K562 (cell line): ENCODE data around the gene RPTN. TPM values are rescaled to one million over a fixed set of nuclear protein-coding genes. Genes with fewer than 3 reads are reported as not detected.

Source experiments
- ATAC-seq: fragments of 200-7000 bp; cut with Tn5 transposase; 3 replicates; pipeline ENCODE4 v1.9.1; 2020; ENCODE audit warnings: moderate library complexity
- BruUV-seq: library from RNA; stranded (reverse); fragments of 400-500 nt; replicated peaks from 2 replicates; lab custom pipeline; 2021; lab: Mats Ljungman, UMichigan
- CTCF ChIA-PET: fragments of 300-600 bp; formaldehyde crosslinking; extraction: SDS; loops from one replicate; lab custom pipeline; 2021; ENCODE audit warnings: low intra/inter-chr PET ratio; lab: Yijun Ruan, JAX
- POLR2A ChIA-PET: fragments of 300-600, 350-650 bp; sonication (Branson Sonifier 250); formaldehyde crosslinking; extraction: SDS; loops from one replicate; lab custom pipeline; 2021; ENCODE audit warnings: antibody characterized with exemption, inconsistent platforms; lab: Yijun Ruan, JAX
- DNase-seq, 4 experiments: peaks; one replicate each; pipeline versions ENCODE4 v3.0.0 to v3.0.0-alpha.2; 2011 to 2018; ENCODE audit warnings: low spot score in 3 of 4, mixed read lengths in 3 of 4; ENCODE audit errors: extremely low read depth in 1 of 4
- FAIRE-seq: peaks from 2 replicates; lab custom pipeline; 2011; peaks lifted over from hg19 to GRCh38; lab: Jason Lieb, UNC
- H2AFZ ChIP-seq: 2 replicates; pipeline ENCODE4 v1.6.0; 2011; ENCODE audit warnings: low read depth, low read length, control low read depth, inconsistent platforms
- H3K27ac ChIP-seq: fragments of 200-600 bp; 3 replicates; pipeline ENCODE4 v1.8.0; 2011; ENCODE audit warnings: low read depth, mild to moderate bottlenecking, control low read depth, inconsistent platforms, low read length, moderate library complexity, mixed read lengths; ENCODE audit errors: extremely low read depth
- H3K27me3 ChIP-seq, 2 experiments: fragments of 300-600 bp in 1 of 2; 2 replicates in 1 of 2; 3 replicates in 1 of 2; pipeline versions ENCODE4 v1.6.0 to v1.8.0; 2011; ENCODE audit warnings: inconsistent platforms in 2 of 2, low read length in 2 of 2, mild to moderate bottlenecking in 1 of 2, mixed read lengths in 1 of 2, moderate library complexity in 1 of 2; ENCODE audit not compliant: control insufficient read depth in 2 of 2, insufficient read depth in 2 of 2
- H3K36me3 ChIP-seq: fragments of 300-600 bp; 3 replicates; pipeline ENCODE4 v1.8.0; 2011; ENCODE audit warnings: mild to moderate bottlenecking, low read length, inconsistent platforms; ENCODE audit not compliant: control insufficient read depth, insufficient read depth
- H3K4me1 ChIP-seq, 2 experiments: fragments of 200-600 bp in 1 of 2; replicated peaks in 1 of 2; 2 replicates in 1 of 2; 3 replicates in 1 of 2; pipeline versions ENCODE4 v1.5.1 to v1.8.0; 2011; ENCODE audit warnings: inconsistent platforms in 2 of 2, low read length in 2 of 2, mild to moderate bottlenecking in 1 of 2, mixed read lengths in 1 of 2, moderate library complexity in 1 of 2; ENCODE audit not compliant: control insufficient read depth in 2 of 2, insufficient read depth in 2 of 2
- H3K4me2 ChIP-seq: 2 replicates; pipeline ENCODE4 v1.6.1; 2011; ENCODE audit warnings: low read length, control low read depth, inconsistent platforms, mixed read lengths; ENCODE audit not compliant: insufficient read depth
- H3K4me3 ChIP-seq: fragments of 200-600 bp; sonication (generic), shearing (Covaris generic); 2 replicates; pipeline ENCODE4 v1.5.1; 2016; ENCODE audit warnings: control low read depth, inconsistent platforms
- H3K79me2 ChIP-seq: fragments of 200-600 bp; 3 replicates; pipeline ENCODE4 v1.8.0; 2011; ENCODE audit warnings: low read length, inconsistent platforms; ENCODE audit not compliant: control insufficient read depth, insufficient read depth
- H3K9ac ChIP-seq, 2 experiments: 2 replicates each; pipeline versions ENCODE4 v1.6.0 to v1.6.1; 2011; ENCODE audit warnings: low read depth in 2 of 2, low read length in 2 of 2, control low read depth in 1 of 2, inconsistent platforms in 1 of 2, mild to moderate bottlenecking in 1 of 2, mixed read lengths in 1 of 2; ENCODE audit not compliant: insufficient read depth in 1 of 2
- H3K9me1 ChIP-seq: one replicate; pipeline ENCODE4 v1.6.0; 2011; ENCODE audit warnings: inconsistent platforms, mild to moderate bottlenecking, low read length, moderate library complexity; ENCODE audit not compliant: control insufficient read depth, insufficient read depth
- H3K9me3 ChIP-seq: replicated peaks from 2 replicates; pipeline ENCODE4 v1.5.1; 2011; ENCODE audit warnings: low read depth, low read length, inconsistent platforms; ENCODE audit not compliant: control insufficient read depth, insufficient read depth
- H4K20me1 ChIP-seq: replicated peaks from 2 replicates; pipeline ENCODE4 v1.6.1; 2011; ENCODE audit warnings: low read length, inconsistent platforms, mixed read lengths; ENCODE audit not compliant: control insufficient read depth, insufficient read depth
- EGR1 ChIP-seq: fragments of 450-650 bp; conservative IDR thresholded peaks from 2 replicates; pipeline ENCODE4 v1.6.1; 2017; ENCODE audit warnings: mild to moderate bottlenecking
- FOXJ3 ChIP-seq: sonication (generic); formaldehyde crosslinking; IDR thresholded peaks from 2 replicates; pipeline ENCODE4 v1.4.0; 2020; ENCODE audit warnings: mild to moderate bottlenecking, missing genetic modification reagents
- GMEB1 ChIP-seq: fragments of 250-450 bp; sonication (Bioruptor Pico); IDR thresholded peaks from 2 replicates; pipeline ENCODE4 v1.4.0; 2020; ENCODE audit warnings: mild to moderate bottlenecking
- LARP7 ChIP-seq: fragments of 450-650 bp; IDR thresholded peaks from 2 replicates; pipeline ENCODE4 v1.6.1; 2016
- NBN ChIP-seq: fragments of 450-650 bp; IDR thresholded peaks from 2 replicates; pipeline ENCODE4 v1.6.1; 2016; ENCODE audit warnings: low read depth, mild to moderate bottlenecking
- POLR2G ChIP-seq: fragments of 200-400 bp; formaldehyde crosslinking; IDR thresholded peaks from 2 replicates; pipeline ENCODE4 v1.6.1; 2017; ENCODE audit warnings: low read depth, mild to moderate bottlenecking, antibody characterized with exemption, low read length, moderate library complexity
- TOE1 ChIP-seq, 2 experiments: fragments of 450-650 bp in 1 of 2; sonication (generic) in 1 of 2; formaldehyde crosslinking in 1 of 2; IDR thresholded peaks; 2 replicates each; pipeline versions ENCODE4 v1.7.1 to v1.8.0; 2016 to 2022; ENCODE audit warnings: borderline replicate concordance in 2 of 2, mild to moderate bottlenecking in 2 of 2, antibody characterized with exemption in 1 of 2, inconsistent platforms in 1 of 2, low read depth in 1 of 2, missing genetic modification reagents in 1 of 2, moderate library complexity in 1 of 2
- ZC3H8 ChIP-seq: fragments of 450-650 bp; IDR thresholded peaks from 2 replicates; pipeline ENCODE4 v1.6.1; 2017
- ZNF280A ChIP-seq: fragments of 450-650 bp; IDR thresholded peaks from 2 replicates; pipeline ENCODE4 v1.6.1; 2018; ENCODE audit warnings: mild to moderate bottlenecking, low read depth; ENCODE audit not compliant: partially characterized antibody
- ZNF707 ChIP-seq: fragments of 250-450 bp; sonication (Bioruptor Pico); conservative IDR thresholded peaks from 2 replicates; pipeline ENCODE4 v1.8.0; 2022; ENCODE audit warnings: inconsistent platforms, mild to moderate bottlenecking, moderate library complexity
- WGBS: fragments of 100-300 bp; shearing (Covaris generic); methylation state at CpG from one replicate; pipeline ENCODE4 v1.1.6; 2016; ENCODE audit warnings: low coverage, mixed read lengths; ENCODE audit not compliant: insufficient coverage; ENCODE audit errors: missing lambda C conversion rate; 5-methylcytosine and 5-hydroxymethylcytosine counted together
- in situ Hi-C: fragments of 300-500 bp; cut with MboI; formaldehyde crosslinking; loops from 4 replicates; pipeline ENCODE4 v1.15.0; 2018; ENCODE audit warnings: inconsistent platforms, mixed read lengths
- intact Hi-C: fragments of 100-400 bp; cut with micrococcal nuclease; formaldehyde crosslinking; loops from 2 replicates; pipeline ENCODE4 v1.14.2; 2022
- polyA plus RNA-seq, 8 experiments: library from polyadenylated mRNA; depleted of rRNA in 4 of 8; stranded (reverse) in 5 of 8; unstranded in 3 of 8; fragments of >200 nt; fragmentation: Nextera tagmentation in 2 of 8; fragmentation: Illumina TruSeq in 1 of 8; extraction: Ambion mirVana in 2 of 8; extraction: Trizol in 1 of 8; gene quantifications; 2 replicates each; pipeline versions ENCODE4 v1.2.1 to v1.2.3, GENCODE V29; 2011 to 2014; ENCODE audit warnings: inconsistent platforms in 1 of 8, missing spikeins in 1 of 8
- total RNA-seq, 7 experiments: library from RNA; depleted of rRNA in 6 of 7; stranded (reverse); fragments of >200 nt in 6 of 7; fragmentation: Illumina TruSeq in 2 of 7; extraction: Trizol in 2 of 7; gene quantifications; 2 replicates each; pipeline versions ENCODE4 v1.2.1 to v1.2.3, GENCODE V29; 2011 to 2021; ENCODE audit warnings: low replicate concordance in 1 of 7
- TF ChIP-seq, protein P1 (sequence below): fragments of 450-650 bp; IDR thresholded peaks from 2 replicates; pipeline ENCODE4 v1.6.1; 2016

The RPTN gene
- total and polyA plus RNA-seq, 9 of the 15 experiments (the other 6 are each of a cell fraction or from before 2014, with no cell fraction given), result not detected

DNA sequence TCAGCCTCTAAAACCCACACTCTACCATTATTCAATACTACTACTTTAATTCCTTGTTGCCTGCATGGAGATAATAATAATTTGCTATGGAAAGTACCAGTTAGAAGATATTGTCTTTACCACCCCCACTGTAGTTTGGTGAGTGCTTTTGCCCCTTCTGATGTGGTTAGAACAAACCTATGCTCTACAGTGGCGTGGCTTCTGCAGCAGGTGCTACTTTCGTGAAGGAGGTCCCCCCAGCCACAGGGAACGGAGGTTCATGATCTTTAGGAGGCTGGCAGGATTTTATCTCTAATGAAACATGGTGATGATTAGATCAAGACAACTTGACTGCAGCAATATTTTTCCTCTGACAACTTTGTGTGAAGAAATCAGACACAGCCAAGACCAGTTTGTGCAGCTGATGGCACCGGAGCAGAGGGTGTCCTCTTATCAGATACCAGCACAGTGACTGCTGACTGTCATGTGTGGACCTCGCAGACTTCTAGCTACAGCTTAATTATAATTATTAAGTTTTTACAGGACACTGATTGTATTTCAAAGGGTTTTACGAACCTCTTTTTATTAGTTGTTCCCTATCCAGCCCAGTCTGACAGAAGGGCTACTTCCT is 33.1 kb downstream of the RPTN start:
- Histone ChIP-seq H3K27ac (no peak overlapping the region), H4K20me1 (no peaks in the 10 kb centered on the region), H3K9ac (no peak overlapping the region), H3K79me2 (no peaks in the 10 kb centered on the region), H3K36me3 (no peaks in the 10 kb centered on the region), H3K9me3 (no peaks in the 10 kb centered on the region), H3K4me3 (no peak overlapping the region), H3K4me2 (no peak overlapping the region)
- POLR2A ChIA-PET, result interaction anchor here (1.2 kb wide), 1 partner anchor 21 kb away, joined by 3 read pairs; no protein-coding TSS in a partner anchor
- no TSS peak for BruUV-seq
- DNase-seq (no peak), ATAC-seq (no peak)
- CTCF ChIA-PET, result no interaction called here
- 2% methylated on average over 6 of the region's 6 CpGs for WGBS
- intact Hi-C loops, result no loop called here
- TF ChIP-seq LARP7 (no peak), ZNF280A (no peak)
- TF ChIP-seq, all 486 proteins: peak for 0
- Histone ChIP-seq H3K27me3 (peaks cover 0 to 5% of the 10 kb centered on the region in 2 experiments; a peak in 1 of 5 replicates), H3K4me1 (no peaks in the 10 kb centered on the region), H3K9me1 (no peaks in the 10 kb centered on the region), H2AFZ (no peak overlapping the region)
- no peak for FAIRE-seq
- in situ Hi-C loops, result no loop called here

- Histone ChIP-seq H3K79me2 (no peaks in the 10 kb centered on the region), H3K4me2 (no peak overlapping the region), H3K9me1 (no peaks in the 10 kb centered on the region), H3K4me1 (no peaks in the 10 kb centered on the region), H3K27me3 (no peaks in the 10 kb centered on the region; a peak in 1 of 5 replicates), H3K4me3 (no peak overlapping the region), H2AFZ (no peak overlapping the region), H3K36me3 (no peaks in the 10 kb centered on the region), H3K9ac (no peak overlapping the region), H4K20me1 (no peaks in the 10 kb centered on the region), H3K27ac (no peak overlapping the region), H3K9me3 (no peaks in the 10 kb centered on the region)
- DNase-seq (no peak), ATAC-seq (no peak), FAIRE-seq (no peak)
- in situ Hi-C loops, result no loop called here
- CTCF ChIA-PET, result no interaction called here
- intact Hi-C loops, result no loop called here
- 0% methylated on average over 1 of the region's 1 CpG for WGBS
- POLR2A ChIA-PET, result interaction anchor here (0.7 to 1.2 kb wide), 3 partner anchors 9 to 773 kb away, joined by 3 to 5 read pairs (median 3); no protein-coding TSS in a partner anchor
- no TSS peak for BruUV-seq
- TF ChIP-seq POLR2G (no peak), NBN (no peak), TOE1 (IDR thresholded peaks at IDR 0.05; ENCODE audit: borderline replicate concordance) (no peak), TOE1 (CRISPR knock-in tag; IDR thresholded peaks at IDR 0.05; ENCODE audit: borderline replicate concordance, low read depth) (no peak), ZNF707 (CRISPR knock-in tag) (no peak), EGR1 (no peak), GMEB1 (CRISPR knock-in tag) (no peak), FOXJ3 (CRISPR knock-in tag) (no peak), ZC3H8 (no peak)
- TF ChIP-seq, protein P1, sequence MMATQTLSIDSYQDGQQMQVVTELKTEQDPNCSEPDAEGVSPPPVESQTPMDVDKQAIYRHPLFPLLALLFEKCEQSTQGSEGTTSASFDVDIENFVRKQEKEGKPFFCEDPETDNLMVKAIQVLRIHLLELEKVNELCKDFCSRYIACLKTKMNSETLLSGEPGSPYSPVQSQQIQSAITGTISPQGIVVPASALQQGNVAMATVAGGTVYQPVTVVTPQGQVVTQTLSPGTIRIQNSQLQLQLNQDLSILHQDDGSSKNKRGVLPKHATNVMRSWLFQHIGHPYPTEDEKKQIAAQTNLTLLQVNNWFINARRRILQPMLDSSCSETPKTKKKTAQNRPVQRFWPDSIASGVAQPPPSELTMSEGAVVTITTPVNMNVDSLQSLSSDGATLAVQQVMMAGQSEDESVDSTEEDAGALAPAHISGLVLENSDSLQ, result no peak
Measured at GRCh38 chr1:152118915-152119314, 40.1 kb downstream of the RPTN start.
